SU-DHL-6 (cell line): ENCODE results near the gene ZFR2.

Experiments used
- EZH2phosphoT487 ChIP-seq: fragments of 200-600 bp; sonication (generic), shearing (Covaris generic); conservative IDR thresholded peaks from 2 replicates; pipeline ENCODE4 v1.6.1; 2018; ENCODE audit warnings: mild to moderate bottlenecking, antibody characterized with exemption, low read length, moderate library complexity, mixed read lengths
- TF ChIP-seq, protein P1 (sequence below): fragments of 200-600 bp; sonication (generic); IDR thresholded peaks from one replicate; pipeline ENCODE4 v1.5.1; 2017; ENCODE audit warnings: antibody characterized with exemption, mild to moderate bottlenecking, low read length, moderate library complexity; ENCODE audit not compliant: insufficient read depth, poor library complexity, severe bottlenecking

GRCh38 chr19:3821857-3822364 is 46.9 kb downstream of the ZFR2 start:
- TF ChIP-seq, protein P1, sequence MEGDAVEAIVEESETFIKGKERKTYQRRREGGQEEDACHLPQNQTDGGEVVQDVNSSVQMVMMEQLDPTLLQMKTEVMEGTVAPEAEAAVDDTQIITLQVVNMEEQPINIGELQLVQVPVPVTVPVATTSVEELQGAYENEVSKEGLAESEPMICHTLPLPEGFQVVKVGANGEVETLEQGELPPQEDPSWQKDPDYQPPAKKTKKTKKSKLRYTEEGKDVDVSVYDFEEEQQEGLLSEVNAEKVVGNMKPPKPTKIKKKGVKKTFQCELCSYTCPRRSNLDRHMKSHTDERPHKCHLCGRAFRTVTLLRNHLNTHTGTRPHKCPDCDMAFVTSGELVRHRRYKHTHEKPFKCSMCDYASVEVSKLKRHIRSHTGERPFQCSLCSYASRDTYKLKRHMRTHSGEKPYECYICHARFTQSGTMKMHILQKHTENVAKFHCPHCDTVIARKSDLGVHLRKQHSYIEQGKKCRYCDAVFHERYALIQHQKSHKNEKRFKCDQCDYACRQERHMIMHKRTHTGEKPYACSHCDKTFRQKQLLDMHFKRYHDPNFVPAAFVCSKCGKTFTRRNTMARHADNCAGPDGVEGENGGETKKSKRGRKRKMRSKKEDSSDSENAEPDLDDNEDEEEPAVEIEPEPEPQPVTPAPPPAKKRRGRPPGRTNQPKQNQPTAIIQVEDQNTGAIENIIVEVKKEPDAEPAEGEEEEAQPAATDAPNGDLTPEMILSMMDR, result peak; percentile 92
- no peak for TF ChIP-seq EZH2phosphoT487
